Gastrocnemius medialis (tissue), 4 donors: Measurements from ENCODE around the gene CCBE1. TPM values are rescaled to one million over a fixed set of nuclear protein-coding genes. Genes with fewer than 3 reads are reported as not detected.

Source experiments
- ATAC-seq, 2 donors: fragments of 150-250 bp; one replicate each; pipeline ENCODE4 v1.9.1; 2016
- DNase-seq, 2 donors: peaks; one replicate each; pipeline ENCODE4 v3.0.0-alpha.2; 2019
- H3K27ac ChIP-seq, 4 donors: fragments of 200-600 bp; sonication (generic); 1 replicate in 1 of 4; 2 replicates in 3 of 4; pipeline ENCODE4 v1.5.1; 2016 to 2018; ENCODE audit warnings: mild to moderate bottlenecking in 2 of 4, moderate library complexity in 1 of 4
- H3K27me3 ChIP-seq, 3 donors: fragments of 200-600 bp; sonication (generic) in 2 of 3; 1 replicate in 1 of 3; 2 replicates in 2 of 3; pipeline versions ENCODE4 v1.5.1 to v1.6.0; 2016 to 2019; ENCODE audit warnings: mild to moderate bottlenecking in 1 of 3, moderate library complexity in 1 of 3
- H3K36me3 ChIP-seq, 2 donors: fragments of 200-600 bp; sonication (generic) in 1 of 2; one replicate each; pipeline ENCODE4 v1.5.1; 2017 to 2018
- H3K4me1 ChIP-seq, 2 donors: fragments of 200-600 bp; sonication (generic) in 1 of 2; one replicate each; pipeline ENCODE4 v1.5.1; 2016 to 2017; ENCODE audit warnings: mild to moderate bottlenecking in 2 of 2
- H3K4me3 ChIP-seq, 4 donors: fragments of 200-600 bp; sonication (generic) in 3 of 4; 1 replicate in 1 of 4; 2 replicates in 3 of 4; pipeline ENCODE4 v1.5.1; 2016 to 2019; ENCODE audit warnings: mild to moderate bottlenecking in 2 of 4
- H3K9me3 ChIP-seq, 3 donors: fragments of 200-600 bp; sonication (generic) in 2 of 3; 1 replicate in 1 of 3; 2 replicates in 2 of 3; pipeline ENCODE4 v1.5.1; 2016 to 2019
- CTCF ChIP-seq, 5 experiments: fragments of 450-650 bp in 3 of 5; fragments of 200-600 bp in 2 of 5; sonication (generic) in 2 of 5; IDR thresholded peaks in 4 of 5; conservative IDR thresholded peaks in 1 of 5; 1 replicate in 4 of 5; 2 replicates in 1 of 5; pipeline ENCODE4 v1.5.1; 2016 to 2019; ENCODE audit warnings: antibody characterized with exemption in 5 of 5, mild to moderate bottlenecking in 3 of 5, moderate library complexity in 3 of 5
- POLR2A ChIP-seq, 2 donors: fragments of 450-650 bp; IDR thresholded peaks; one replicate each; pipeline ENCODE4 v1.6.1; 2017; ENCODE audit warnings: antibody characterized with exemption in 2 of 2, mild to moderate bottlenecking in 2 of 2, moderate library complexity in 2 of 2
- in situ Hi-C, 4 donors: fragments of 200-750 bp; cut with MboI; loops; one replicate each; pipeline versions ENCODE4 v1.15.0 to v1.8.0; 2017; ENCODE audit warnings: low sequenced_read_pairs in 4 of 4
- intact Hi-C: fragments of 100-400 bp; cut with DNase I; formaldehyde crosslinking; loops from one replicate; pipeline ENCODE4 v1.15.1; 2023; ENCODE audit warnings: low total_unique reads
- total RNA-seq, 4 donors: library from RNA; depleted of rRNA; stranded (reverse); fragments of >200 nt; gene quantifications; one replicate each; pipeline versions ENCODE4 v1.1.0 to v1.2.3, GENCODE V29; 2016

Gene CCBE1
- total RNA-seq, 4 donors from 2014 or later = 0.44 to 2.7 (median 1.3) TPM

DNA sequence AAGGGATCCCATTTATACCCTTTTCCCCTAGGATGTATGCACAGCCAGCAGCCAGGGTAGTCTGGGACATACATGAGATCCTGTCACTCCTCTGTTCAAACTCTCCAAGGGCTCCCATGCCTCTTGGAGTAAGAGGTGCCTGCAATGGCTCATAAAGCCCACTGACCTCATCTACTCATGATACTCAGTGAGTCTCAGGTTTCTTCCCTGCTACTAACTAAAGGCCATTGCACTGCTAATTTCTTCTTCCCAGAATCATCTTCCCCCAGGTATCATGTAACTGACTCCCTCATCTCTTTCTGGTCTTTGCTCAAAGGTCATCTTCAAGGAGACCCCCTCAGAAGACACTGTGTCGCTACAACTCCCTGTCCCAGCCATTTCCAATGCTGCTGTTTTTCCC, 68.2 kb downstream of the CCBE1 start:
- Histone ChIP-seq H3K9me3 (no peaks in the 10 kb centered on the region), H3K27me3 (no peaks in the 10 kb centered on the region), H3K4me1 (no peaks in the 10 kb centered on the region), H3K27ac (no peak overlapping the region), H3K4me3 (no peak overlapping the region), H3K36me3 (no peaks in the 10 kb centered on the region)
- DNase-seq (no peak), ATAC-seq (no peak)
- no peak for TF ChIP-seq CTCF (IDR thresholded peaks at IDR 0.05 in 4 of 5, conservative IDR thresholded peaks at IDR 0.05 in 1 of 5)
- no peak for TF ChIP-seq POLR2A (IDR thresholded peaks at IDR 0.05)
- intact Hi-C loops (no loop called here), in situ Hi-C loops (no loop called here)

GRCh38 chr18:59627414-59627813, 69.8 kb downstream of the CCBE1 start:
- Histone ChIP-seq H3K27ac (no peak overlapping the region), H3K4me3 (no peak overlapping the region), H3K27me3 (no peaks in the 10 kb centered on the region), H3K36me3 (no peaks in the 10 kb centered on the region), H3K9me3 (no peaks in the 10 kb centered on the region), H3K4me1 (no peaks in the 10 kb centered on the region)
- intact Hi-C loops = no loop called here
- DNase-seq = no peak
- TF ChIP-seq CTCF (IDR thresholded peaks at IDR 0.05 in 4 of 5, conservative IDR thresholded peaks at IDR 0.05 in 1 of 5) = no peak
- TF ChIP-seq POLR2A (IDR thresholded peaks at IDR 0.05) = no peak
- in situ Hi-C loops = no loop called here
- no peak for ATAC-seq

DNA sequence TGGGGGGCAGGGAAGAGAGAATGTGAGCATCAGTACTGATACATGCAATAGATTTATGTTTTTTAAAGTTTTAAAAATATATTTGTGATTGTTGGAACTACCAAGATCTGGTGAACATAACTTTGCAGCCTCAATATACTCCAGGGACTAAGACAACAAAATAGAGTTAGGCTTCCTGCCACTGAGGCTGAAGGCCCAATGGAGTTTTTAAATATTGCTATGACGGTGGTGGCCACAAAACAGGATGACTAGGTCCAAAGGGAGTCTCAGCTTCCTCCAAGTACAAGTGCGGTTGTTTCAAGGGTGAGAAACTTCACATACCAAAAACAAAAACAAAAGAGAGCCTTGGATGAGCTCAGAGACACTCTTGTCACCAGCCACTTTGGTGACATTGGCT, 72.9 kb downstream of the CCBE1 start:
- TF ChIP-seq CTCF (IDR thresholded peaks at IDR 0.05 in 4 of 5, conservative IDR thresholded peaks at IDR 0.05 in 1 of 5) (no peak), POLR2A (IDR thresholded peaks at IDR 0.05) (no peak)
- Histone ChIP-seq H3K27ac (peak overlapping the region in 3 of 4 donors; percentile 7 to 54 (median 47)), H3K9me3 (no peaks in the 10 kb centered on the region), H3K4me3 (no peak overlapping the region), H3K36me3 (no peaks in the 10 kb centered on the region), H3K4me1 (no peaks in the 10 kb centered on the region), H3K27me3 (no peaks in the 10 kb centered on the region)
- DNase-seq (peak in 1 of 2 donors; percentile 35), ATAC-seq (peak in 1 of 2 donors; percentile 37)
- in situ Hi-C loops (no loop called here), intact Hi-C loops (no loop called here)

GRCh38 chr18:59623456-59624368, 73.5 kb downstream of the CCBE1 start:
- peak overlapping the region in 3 of 4 donors; percentile 48 to 58 (median 55) for H3K27ac ChIP-seq
- intact Hi-C loops = no loop called here
- in situ Hi-C loops = no loop called here
- no peaks in the 10 kb centered on the region for H3K4me1 ChIP-seq
- H3K9me3 ChIP-seq = no peaks in the 10 kb centered on the region
- H3K27me3 ChIP-seq = no peaks in the 10 kb centered on the region
- no peak overlapping the region for H3K4me3 ChIP-seq
- H3K36me3 ChIP-seq = no peaks in the 10 kb centered on the region
- TF ChIP-seq POLR2A (IDR thresholded peaks at IDR 0.05) = no peak
- no peak for TF ChIP-seq CTCF (IDR thresholded peaks at IDR 0.05 in 4 of 5, conservative IDR thresholded peaks at IDR 0.05 in 1 of 5)
- peak; percentile 57 to 78 for ATAC-seq
- DNase-seq = peak in 1 of 2 donors; percentile 23
